IMR-90 (cell line): ENCODE results near the gene MAOB. TPM values are rescaled to one million over a fixed set of nuclear protein-coding genes. Genes with fewer than 3 reads are reported as not detected.

Experiments
- ATAC-seq: fragments of 200-7000 bp; cut with Tn5 transposase; 2 replicates; pipeline ENCODE4 v1.9.1; 2020; ENCODE audit warnings: low read depth, mild to moderate bottlenecking, moderate library complexity
- BruUV-seq: library from RNA; stranded (reverse); fragments of 400-500 nt; replicated peaks from 2 replicates; lab custom pipeline; 2021; lab: Mats Ljungman, UMichigan
- CTCF ChIA-PET: fragments of 300-600 bp; formaldehyde crosslinking; extraction: SDS; loops from one replicate; lab custom pipeline; 2021; ENCODE audit warnings: antibody characterized with exemption; lab: Yijun Ruan, JAX
- POLR2A ChIA-PET: fragments of 300-600 bp; sonication (Branson Sonifier 250); formaldehyde crosslinking; loops from one replicate; lab custom pipeline; 2022; ENCODE audit warnings: antibody characterized with exemption; ENCODE audit not compliant: unreplicated experiment; lab: Charles Lee
- DNase-seq: peaks from one replicate; pipeline ENCODE4 v3.0.0; 2013
- H2AFZ ChIP-seq: replicated peaks from 2 replicates; pipeline ENCODE3; 2013; ENCODE audit warnings: low read length, mild to moderate bottlenecking; ENCODE audit not compliant: poor library complexity
- H2AK5ac ChIP-seq: 2 replicates; pipeline ENCODE4 v1.6.1; 2013; ENCODE audit warnings: low read depth, low read length, inconsistent platforms
- H2AK9ac ChIP-seq: replicated peaks from 2 replicates; pipeline ENCODE3; 2013; ENCODE audit warnings: mild to moderate bottlenecking, low read depth, low read length, moderate library complexity; ENCODE audit not compliant: poor library complexity
- H2BK120ac ChIP-seq: 2 replicates; pipeline ENCODE4 v1.6.1; 2013; ENCODE audit warnings: low read depth, low read length, inconsistent platforms
- H2BK15ac ChIP-seq: 3 replicates; pipeline ENCODE4 v1.6.1; 2013; ENCODE audit warnings: low read depth, low read length, inconsistent platforms
- H2BK20ac ChIP-seq: 2 replicates; pipeline ENCODE4 v1.6.1; 2013; ENCODE audit warnings: low read depth, mild to moderate bottlenecking, inconsistent platforms, low read length, moderate library complexity
- H2BK5ac ChIP-seq: 2 replicates; pipeline ENCODE4 v1.6.1; 2013; ENCODE audit warnings: mild to moderate bottlenecking, low read depth, low read length, inconsistent platforms; ENCODE audit not compliant: poor library complexity, severe bottlenecking
- H3K14ac ChIP-seq: replicated peaks from 2 replicates; pipeline ENCODE4 v1.6.1; 2013; ENCODE audit warnings: low read depth, low read length, inconsistent platforms
- H3K18ac ChIP-seq: 2 replicates; pipeline ENCODE4 v1.6.1; 2013; ENCODE audit warnings: low read depth, low read length, control low read depth
- H3K23ac ChIP-seq: 2 replicates; pipeline ENCODE4 v1.6.1; 2013; ENCODE audit warnings: low read depth, low read length, inconsistent platforms
- H3K27ac ChIP-seq: 2 replicates; pipeline ENCODE4 v1.5.1; 2013; ENCODE audit warnings: mild to moderate bottlenecking, control low read depth, low read length; ENCODE audit not compliant: insufficient read depth
- H3K27me3 ChIP-seq: 2 replicates; pipeline ENCODE4 v1.6.1; 2013; ENCODE audit warnings: low read length; ENCODE audit not compliant: control insufficient read depth, insufficient read depth
- H3K36me3 ChIP-seq: 2 replicates; pipeline ENCODE4 v1.6.1; 2013; ENCODE audit warnings: low read length, mixed read lengths; ENCODE audit not compliant: control insufficient read depth, insufficient read depth
- H3K4ac ChIP-seq: 2 replicates; pipeline ENCODE4 v1.6.1; 2013; ENCODE audit warnings: low read depth, low read length, inconsistent platforms
- H3K4me1 ChIP-seq: 2 replicates; pipeline ENCODE4 v1.6.1; 2013; ENCODE audit warnings: low read length, mixed read lengths; ENCODE audit not compliant: control insufficient read depth, insufficient read depth
- H3K4me2 ChIP-seq: 2 replicates; pipeline ENCODE4 v1.6.1; 2013; ENCODE audit warnings: low read depth, mild to moderate bottlenecking, control low read depth, low read length, moderate library complexity
- H3K4me3 ChIP-seq: 2 replicates; pipeline ENCODE4 v1.5.1; 2013; ENCODE audit warnings: low read depth, mild to moderate bottlenecking, control low read depth, low read length, moderate library complexity; ENCODE audit not compliant: insufficient read depth
- H3K56ac ChIP-seq: 2 replicates; pipeline ENCODE4 v1.6.1; 2013; ENCODE audit warnings: low read length, inconsistent platforms; ENCODE audit not compliant: insufficient read depth; ENCODE audit errors: extremely low read depth
- H3K79me1 ChIP-seq, 2 experiments: 2 replicates each; pipeline ENCODE4 v1.6.1; 2013; ENCODE audit warnings: low read length in 2 of 2, inconsistent platforms in 1 of 2, low read depth in 1 of 2
- H3K9ac ChIP-seq: 2 replicates; pipeline ENCODE4 v1.6.1; 2013; ENCODE audit warnings: low read depth, low read length, control low read depth
- H3K9me1 ChIP-seq: 2 replicates; pipeline ENCODE4 v1.6.1; 2013; ENCODE audit warnings: low read length, inconsistent platforms; ENCODE audit not compliant: insufficient read depth
- H3K9me3 ChIP-seq: 2 replicates; pipeline ENCODE4 v1.6.1; 2013; ENCODE audit warnings: low read length; ENCODE audit not compliant: control insufficient read depth, insufficient read depth
- H4K20me1 ChIP-seq: 2 replicates; pipeline ENCODE4 v1.6.1; 2013; ENCODE audit warnings: low read length, inconsistent platforms; ENCODE audit not compliant: insufficient read depth
- H4K5ac ChIP-seq: 2 replicates; pipeline ENCODE4 v1.6.1; 2013; ENCODE audit warnings: mild to moderate bottlenecking, low read depth, low read length, control low read depth
- H4K8ac ChIP-seq, 2 experiments: 2 replicates each; pipeline ENCODE4 v1.6.1; 2013; ENCODE audit warnings: low read depth in 2 of 2, low read length in 2 of 2, control low read depth in 1 of 2, inconsistent platforms in 1 of 2
- H4K91ac ChIP-seq: 2 replicates; pipeline ENCODE4 v1.6.1; 2013; ENCODE audit warnings: low read depth, low read length, inconsistent platforms; ENCODE audit not compliant: insufficient read depth
- CEBPB ChIP-seq: IDR thresholded peaks from 2 replicates; pipeline ENCODE4 v1.6.1; 2012; ENCODE audit warnings: low read depth, low read length, improper control_type of control experiment
- MAZ ChIP-seq: IDR thresholded peaks from 2 replicates; pipeline ENCODE4 v1.6.1; 2012; ENCODE audit warnings: low read depth, mild to moderate bottlenecking, low read length, improper control_type of control experiment, moderate library complexity, borderline replicate concordance
- WGBS, 2 experiments: methylation state at CpG; one replicate each; pipeline versions ENCODE4 v1.1.5 to v1.1.7; 2013; ENCODE audit warnings: missing lambda C conversion rate in 2 of 2; ENCODE audit not compliant: insufficient read length in 1 of 2; ENCODE audit errors: extremely low coverage in 2 of 2; 5-methylcytosine and 5-hydroxymethylcytosine counted together
- dilution Hi-C: fragments of 300-500 bp; cut with HindIII; formaldehyde crosslinking; loops from one replicate; pipeline ENCODE4 v1.14.3; 2018; ENCODE audit warnings: low sequenced_read_pairs; ENCODE audit not compliant: unreplicated experiment
- in situ Hi-C: fragments of 300-500 bp; cut with MboI; formaldehyde crosslinking; loops from 3 replicates; pipeline ENCODE4 v1.14.3; 2019; ENCODE audit warnings: low sequenced_read_pairs, inconsistent platforms, mixed read lengths
- intact Hi-C: fragments of 100-400 bp; cut with micrococcal nuclease; formaldehyde crosslinking; loops from 2 replicates; pipeline ENCODE4 v1.10.0; 2022
- polyA plus RNA-seq, 3 experiments: library from polyadenylated mRNA; depleted of rRNA; stranded (reverse); fragments of >200 nt; gene quantifications; 2 replicates each; pipeline ENCODE4 v1.2.3, GENCODE V29; 2012; ENCODE audit warnings: low replicate concordance in 1 of 3
- total RNA-seq: library from RNA; depleted of rRNA; stranded (reverse); fragments of >200 nt; gene quantifications from 2 replicates; pipeline ENCODE4 v1.2.3, GENCODE V29; 2012
- TF ChIP-seq, protein P1 (sequence below): fragments of 150-350 bp; IDR thresholded peaks from 2 replicates; pipeline ENCODE4 v1.6.1; 2016; ENCODE audit warnings: low read depth, mild to moderate bottlenecking, low read length, moderate library complexity, borderline replicate concordance

MAOB gene
- total and polyA plus RNA-seq, 2 of the 4 experiments (the other 2 are of a cell fraction): 0.36 to 0.46 TPM

DNA sequence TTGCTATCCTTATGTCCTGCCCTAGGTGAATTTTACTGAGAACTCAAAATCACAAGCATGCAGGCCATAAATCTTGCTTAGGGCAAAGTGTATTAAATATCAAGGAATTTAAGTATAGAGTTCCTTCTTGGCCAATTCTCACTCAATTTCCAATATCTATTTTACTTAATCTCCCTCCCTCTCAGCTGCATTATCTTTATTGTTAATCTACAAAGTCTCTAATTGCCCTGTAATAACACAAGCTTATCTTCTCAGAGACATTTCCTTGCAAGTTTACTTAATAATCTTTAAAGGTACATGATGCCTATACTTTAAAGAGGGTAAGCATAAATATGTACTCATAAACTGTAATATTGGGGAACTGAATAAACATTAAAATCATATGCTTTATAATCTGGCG lies 26.9 kb upstream of the MAOB start:
- Histone ChIP-seq H2AK9ac (no peak overlapping the region), H3K79me1 (no peaks in the 10 kb centered on the region), H4K20me1 (no peaks in the 10 kb centered on the region), H2BK120ac (no peak overlapping the region), H2BK20ac (no peak overlapping the region), H3K9me1 (no peaks in the 10 kb centered on the region; the same call in 1 of the 2 replicates), H3K27ac (no peak overlapping the region), H2AFZ (no peak overlapping the region), H2AK5ac (no peak overlapping the region), H3K27me3 (no peaks in the 10 kb centered on the region; the same call in none of the 2 replicates), H2BK15ac (no peak overlapping the region), H3K23ac (no peak overlapping the region), H3K4me3 (no peak overlapping the region), H4K91ac (no peak overlapping the region), H3K14ac (no peak overlapping the region), H3K18ac (no peak overlapping the region), H3K9me3 (no peaks in the 10 kb centered on the region), H4K5ac (no peak overlapping the region), H3K9ac (no peak overlapping the region), H2BK5ac (no peak overlapping the region), H3K4ac (no peak overlapping the region), H3K36me3 (no peaks in the 10 kb centered on the region), H3K56ac (no peak overlapping the region), H3K4me2 (no peak overlapping the region), H3K4me1 (no peaks in the 10 kb centered on the region), H4K8ac (no peak overlapping the region)
- ATAC-seq (no peak), DNase-seq (no peak)
- TF ChIP-seq MAZ: no peak
- TF ChIP-seq, protein P1, sequence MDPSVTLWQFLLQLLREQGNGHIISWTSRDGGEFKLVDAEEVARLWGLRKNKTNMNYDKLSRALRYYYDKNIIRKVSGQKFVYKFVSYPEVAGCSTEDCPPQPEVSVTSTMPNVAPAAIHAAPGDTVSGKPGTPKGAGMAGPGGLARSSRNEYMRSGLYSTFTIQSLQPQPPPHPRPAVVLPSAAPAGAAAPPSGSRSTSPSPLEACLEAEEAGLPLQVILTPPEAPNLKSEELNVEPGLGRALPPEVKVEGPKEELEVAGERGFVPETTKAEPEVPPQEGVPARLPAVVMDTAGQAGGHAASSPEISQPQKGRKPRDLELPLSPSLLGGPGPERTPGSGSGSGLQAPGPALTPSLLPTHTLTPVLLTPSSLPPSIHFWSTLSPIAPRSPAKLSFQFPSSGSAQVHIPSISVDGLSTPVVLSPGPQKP: no peak
- TF ChIP-seq CEBPB: no peak
- ChIA-PET CTCF (no interaction called here), POLR2A (no interaction called here)
- BruUV-seq: no TSS peak
- dilution Hi-C loops (no loop called here), in situ Hi-C loops (no loop called here), intact Hi-C loops (no loop called here)
- WGBS, 2 experiments: no CpG with 5 or more reads among the region's 1 CpG
